Gastroesophageal sphincter (tissue), 4 donors: ENCODE data around the gene ZNF506. TPM values are rescaled to one million over a fixed set of nuclear protein-coding genes. Genes with fewer than 3 reads are reported as not detected.
"Not testable (repeated sequence)": the region's sequence is repeated elsewhere in the genome, so short reads cannot be mapped to it uniquely, and the experiment has no call there.

Experiments used
- ATAC-seq: fragments of 150-250 bp; one replicate; pipeline ENCODE4 v1.9.1; 2016; ENCODE audit warnings: mild to moderate bottlenecking, moderate library complexity
- H3K27ac ChIP-seq, 4 donors: fragments of 200-600 bp; sonication (generic) in 3 of 4; 1 replicate in 3 of 4; 2 replicates in 1 of 4; pipeline ENCODE4 v1.5.1; 2016 to 2019
- H3K27me3 ChIP-seq: fragments of 200-600 bp; sonication (generic); one replicate; pipeline ENCODE4 v1.5.1; 2019
- H3K36me3 ChIP-seq, 2 donors: fragments of 200-600 bp; sonication (generic); one replicate each; pipeline ENCODE4 v1.5.1; 2019; ENCODE audit warnings: control low read depth in 1 of 2
- H3K4me1 ChIP-seq, 3 donors: fragments of 200-600 bp; sonication (generic); 1 replicate in 2 of 3; 2 replicates in 1 of 3; pipeline ENCODE4 v1.5.1; 2016 to 2019; ENCODE audit warnings: control low read depth in 2 of 3
- H3K4me3 ChIP-seq, 2 donors: fragments of 200-600 bp; sonication (generic); one replicate each; pipeline ENCODE4 v1.5.1; 2019; ENCODE audit warnings: mild to moderate bottlenecking in 1 of 2, moderate library complexity in 1 of 2
- H3K9me3 ChIP-seq, 3 donors: fragments of 200-600 bp; sonication (generic); one replicate each; pipeline ENCODE4 v1.5.1; 2017 to 2019; ENCODE audit warnings: control low read depth in 2 of 3
- CTCF ChIP-seq, 4 experiments: fragments of 200-600 bp in 2 of 4; fragments of 450-650 bp in 2 of 4; sonication (generic) in 1 of 4; IDR thresholded peaks; one replicate each; pipeline ENCODE4 v1.5.1; 2017 to 2019; ENCODE audit warnings: antibody characterized with exemption in 4 of 4, mild to moderate bottlenecking in 2 of 4, moderate library complexity in 2 of 4
- EP300 ChIP-seq: sonication (generic); formaldehyde crosslinking; IDR thresholded peaks from one replicate; pipeline ENCODE4 v1.6.1; 2017; ENCODE audit warnings: antibody characterized with exemption, mild to moderate bottlenecking
- POLR2A ChIP-seq, 2 donors: fragments of 450-650 bp; IDR thresholded peaks; one replicate each; pipeline ENCODE4 v1.6.1; 2017; ENCODE audit warnings: antibody characterized with exemption in 2 of 2, mild to moderate bottlenecking in 2 of 2, moderate library complexity in 1 of 2
- POLR2AphosphoS5 ChIP-seq: sonication (generic); formaldehyde crosslinking; IDR thresholded peaks from one replicate; pipeline ENCODE4 v1.6.1; 2017; ENCODE audit warnings: antibody characterized with exemption
- WGBS, 2 donors: methylation state at CpG; one replicate each; pipeline ENCODE4 v1.1.5; 2018; ENCODE audit warnings: low coverage in 1 of 2; 5-methylcytosine and 5-hydroxymethylcytosine counted together
- total RNA-seq, 4 donors: library from RNA; depleted of rRNA; stranded (reverse); fragments of >200 nt; gene quantifications; one replicate each; pipeline ENCODE4 v1.1.0, GENCODE V29; 2016

ZNF506 gene
- total RNA-seq, 4 donors from 2014 or later, result 17.7 to 34.2 (median 25.9) TPM

GRCh38 chr19:19747357-19748220 is 74.0 kb downstream of the ZNF506 start:
- WGBS, 2 donors, result 100% methylated on average over 1 of the region's 13 CpGs; no CpG with 5 or more reads in 1 of the 2 donors
- H3K4me3 ChIP-seq, result no peak overlapping the region
- no peak for ATAC-seq

GRCh38 chr19:19746286-19747213 is 75.0 kb downstream of the ZNF506 start:
- no peaks in the 10 kb centered on the region for H3K4me1 ChIP-seq

More at GRCh38 chr19:19747357-19748220, 74.0 kb downstream of the ZNF506 start:
- Histone ChIP-seq H3K9me3 (no peaks in the 10 kb centered on the region), H3K36me3 (no peaks in the 10 kb centered on the region), H3K27ac (no peak overlapping the region), H3K4me1 (no peaks in the 10 kb centered on the region), H3K27me3 (peaks cover 18% of the 10 kb centered on the region)
- no peak for TF ChIP-seq EP300

GRCh38 chr19:19745496-19746285 is 75.9 kb downstream of the ZNF506 start:
- Histone ChIP-seq H3K27ac (no peak overlapping the region), H3K4me1 (no peaks in the 10 kb centered on the region), H3K27me3 (peaks cover 23% of the 10 kb centered on the region), H3K36me3 (no peaks in the 10 kb centered on the region), H3K4me3 (no peak overlapping the region), H3K9me3 (no peaks in the 10 kb centered on the region)
- ATAC-seq, result no peak
- TF ChIP-seq POLR2AphosphoS5 (no peak), CTCF (IDR thresholded peaks at IDR 0.05) (no peak), POLR2A (IDR thresholded peaks at IDR 0.05) (no peak), EP300 (no peak)
- WGBS, 2 donors, result 50 to 79% methylated on average over 2 of the region's 17 CpGs

More at GRCh38 chr19:19746286-19747213, 75.0 kb downstream of the ZNF506 start:
- no peaks in the 10 kb centered on the region for H3K36me3 ChIP-seq
- no peak overlapping the region for H3K4me3 ChIP-seq
- 20 to 47% methylated on average over 2 to 5 of the region's 15 CpGs for WGBS, 2 donors
- no peak for TF ChIP-seq CTCF (IDR thresholded peaks at IDR 0.05)
- no peak for TF ChIP-seq POLR2A (IDR thresholded peaks at IDR 0.05)
- no peak for TF ChIP-seq POLR2AphosphoS5
- no peak for TF ChIP-seq EP300
- peaks cover 23% of the 10 kb centered on the region for H3K27me3 ChIP-seq
- no peak for ATAC-seq
- H3K9me3 ChIP-seq, result no peaks in the 10 kb centered on the region
- H3K27ac ChIP-seq, result no peak overlapping the region

DNA sequence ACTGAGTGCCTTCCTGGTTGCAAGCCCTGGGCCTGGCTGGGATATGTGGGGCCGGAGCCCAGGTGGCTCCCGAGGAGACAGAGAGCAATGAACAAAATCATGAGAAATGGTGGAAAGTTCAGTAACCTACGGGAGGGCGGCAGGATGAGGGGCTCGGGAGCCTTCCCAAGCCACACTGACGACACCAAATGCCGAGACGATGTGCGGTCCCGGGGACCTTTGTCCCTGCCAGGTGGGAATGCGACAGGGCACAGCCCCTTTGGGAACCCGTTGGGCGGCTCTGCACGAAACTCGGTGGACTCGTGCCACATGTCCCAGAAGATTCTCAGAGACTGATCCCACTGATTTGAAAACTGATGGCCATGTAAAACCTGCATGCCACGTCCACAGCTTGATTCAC is 76.9 kb downstream of the ZNF506 start:
- TF ChIP-seq CTCF (IDR thresholded peaks at IDR 0.05) (no peak), POLR2A (IDR thresholded peaks at IDR 0.05) (no peak), EP300 (no peak), POLR2AphosphoS5 (no peak)
- H3K27ac ChIP-seq, result no peak overlapping the region
- no peaks in the 10 kb centered on the region for H3K36me3 ChIP-seq
- 80 to 84% methylated on average over 1 to 3 of the region's 17 CpGs for WGBS, 2 donors
- peaks cover 23% of the 10 kb centered on the region for H3K27me3 ChIP-seq
- no peak for ATAC-seq
- no peak overlapping the region for H3K4me3 ChIP-seq
- no peaks in the 10 kb centered on the region for H3K9me3 ChIP-seq
- no peaks in the 10 kb centered on the region for H3K4me1 ChIP-seq

GRCh38 chr19:19743921-19744320 is 77.6 kb downstream of the ZNF506 start:
- not testable (repeated sequence) for H3K4me1 ChIP-seq, H3K4me3 ChIP-seq, H3K9me3 ChIP-seq, H3K36me3 ChIP-seq, ATAC-seq, H3K27ac ChIP-seq
- peaks cover 23% of the 10 kb centered on the region for H3K27me3 ChIP-seq
- WGBS, 2 donors, result 96 to 100% methylated on average over 3 of the region's 6 CpGs
